K562 (cell line): ENCODE measurements around the gene HTR1D. TPM values are rescaled to one million over a fixed set of nuclear protein-coding genes. Genes with fewer than 3 reads are reported as not detected.

Source experiments
- ATAC-seq: fragments of 200-7000 bp; cut with Tn5 transposase; 3 replicates; pipeline ENCODE4 v1.9.1; 2020; ENCODE audit warnings: moderate library complexity
- BruUV-seq: library from RNA; stranded (reverse); fragments of 400-500 nt; replicated peaks from 2 replicates; lab custom pipeline; 2021; lab: Mats Ljungman, UMichigan
- CTCF ChIA-PET: fragments of 300-600 bp; formaldehyde crosslinking; extraction: SDS; loops from one replicate; lab custom pipeline; 2021; ENCODE audit warnings: low intra/inter-chr PET ratio; lab: Yijun Ruan, JAX
- POLR2A ChIA-PET: fragments of 300-600, 350-650 bp; sonication (Branson Sonifier 250); formaldehyde crosslinking; extraction: SDS; loops from one replicate; lab custom pipeline; 2021; ENCODE audit warnings: antibody characterized with exemption, inconsistent platforms; lab: Yijun Ruan, JAX
- DNase-seq, 4 experiments: peaks; one replicate each; pipeline versions ENCODE4 v3.0.0 to v3.0.0-alpha.2; 2011 to 2018; ENCODE audit warnings: low spot score in 3 of 4, mixed read lengths in 3 of 4; ENCODE audit errors: extremely low read depth in 1 of 4
- FAIRE-seq: peaks from 2 replicates; lab custom pipeline; 2011; peaks lifted over from hg19 to GRCh38; lab: Jason Lieb, UNC
- H2AFZ ChIP-seq: 2 replicates; pipeline ENCODE4 v1.6.0; 2011; ENCODE audit warnings: low read depth, low read length, control low read depth, inconsistent platforms
- H3K27ac ChIP-seq: fragments of 200-600 bp; 3 replicates; pipeline ENCODE4 v1.8.0; 2011; ENCODE audit warnings: low read depth, mild to moderate bottlenecking, control low read depth, inconsistent platforms, low read length, moderate library complexity, mixed read lengths; ENCODE audit errors: extremely low read depth
- H3K27me3 ChIP-seq, 2 experiments: fragments of 300-600 bp in 1 of 2; 2 replicates in 1 of 2; 3 replicates in 1 of 2; pipeline versions ENCODE4 v1.6.0 to v1.8.0; 2011; ENCODE audit warnings: inconsistent platforms in 2 of 2, low read length in 2 of 2, mild to moderate bottlenecking in 1 of 2, mixed read lengths in 1 of 2, moderate library complexity in 1 of 2; ENCODE audit not compliant: control insufficient read depth in 2 of 2, insufficient read depth in 2 of 2
- H3K36me3 ChIP-seq: fragments of 300-600 bp; 3 replicates; pipeline ENCODE4 v1.8.0; 2011; ENCODE audit warnings: mild to moderate bottlenecking, low read length, inconsistent platforms; ENCODE audit not compliant: control insufficient read depth, insufficient read depth
- H3K4me1 ChIP-seq, 2 experiments: fragments of 200-600 bp in 1 of 2; replicated peaks in 1 of 2; 2 replicates in 1 of 2; 3 replicates in 1 of 2; pipeline versions ENCODE4 v1.5.1 to v1.8.0; 2011; ENCODE audit warnings: inconsistent platforms in 2 of 2, low read length in 2 of 2, mild to moderate bottlenecking in 1 of 2, mixed read lengths in 1 of 2, moderate library complexity in 1 of 2; ENCODE audit not compliant: control insufficient read depth in 2 of 2, insufficient read depth in 2 of 2
- H3K4me2 ChIP-seq: 2 replicates; pipeline ENCODE4 v1.6.1; 2011; ENCODE audit warnings: low read length, control low read depth, inconsistent platforms, mixed read lengths; ENCODE audit not compliant: insufficient read depth
- H3K4me3 ChIP-seq: fragments of 200-600 bp; sonication (generic), shearing (Covaris generic); 2 replicates; pipeline ENCODE4 v1.5.1; 2016; ENCODE audit warnings: control low read depth, inconsistent platforms
- H3K79me2 ChIP-seq: fragments of 200-600 bp; 3 replicates; pipeline ENCODE4 v1.8.0; 2011; ENCODE audit warnings: low read length, inconsistent platforms; ENCODE audit not compliant: control insufficient read depth, insufficient read depth
- H3K9ac ChIP-seq, 2 experiments: 2 replicates each; pipeline versions ENCODE4 v1.6.0 to v1.6.1; 2011; ENCODE audit warnings: low read depth in 2 of 2, low read length in 2 of 2, control low read depth in 1 of 2, inconsistent platforms in 1 of 2, mild to moderate bottlenecking in 1 of 2, mixed read lengths in 1 of 2; ENCODE audit not compliant: insufficient read depth in 1 of 2
- H3K9me1 ChIP-seq: one replicate; pipeline ENCODE4 v1.6.0; 2011; ENCODE audit warnings: inconsistent platforms, mild to moderate bottlenecking, low read length, moderate library complexity; ENCODE audit not compliant: control insufficient read depth, insufficient read depth
- H3K9me3 ChIP-seq: replicated peaks from 2 replicates; pipeline ENCODE4 v1.5.1; 2011; ENCODE audit warnings: low read depth, low read length, inconsistent platforms; ENCODE audit not compliant: control insufficient read depth, insufficient read depth
- H4K20me1 ChIP-seq: replicated peaks from 2 replicates; pipeline ENCODE4 v1.6.1; 2011; ENCODE audit warnings: low read length, inconsistent platforms, mixed read lengths; ENCODE audit not compliant: control insufficient read depth, insufficient read depth
- CREBBP ChIP-seq: IDR thresholded peaks from one replicate; pipeline ENCODE4 v1.6.1; 2012; ENCODE audit warnings: low read depth, mild to moderate bottlenecking, control low read depth, inconsistent platforms, low read length
- FOXK2 ChIP-seq, 2 experiments: fragments of 450-650 bp; IDR thresholded peaks in 1 of 2; conservative IDR thresholded peaks in 1 of 2; 2 replicates each; pipeline ENCODE4 v1.6.1; 2016; ENCODE audit warnings: low read depth in 2 of 2, mild to moderate bottlenecking in 1 of 2
- HINFP ChIP-seq: fragments of 450-650 bp; conservative IDR thresholded peaks from 2 replicates; pipeline ENCODE4 v1.6.1; 2016; ENCODE audit warnings: missing genetic modification characterization, low read depth, mild to moderate bottlenecking, control low read depth, missing compliant biosample characterization
- MAZ ChIP-seq, 2 experiments: fragments of 450-650 bp in 1 of 2; sonication (generic) in 1 of 2; formaldehyde crosslinking; IDR thresholded peaks in 1 of 2; conservative IDR thresholded peaks in 1 of 2; 2 replicates each; pipeline versions ENCODE4 v1.4.0 to v1.5.0; 2020; ENCODE audit warnings: mild to moderate bottlenecking in 1 of 2, missing genetic modification reagents in 1 of 2
- MYC ChIP-seq, 2 experiments: fragments of 250-450 bp in 1 of 2; sonication (Bioruptor Pico) in 1 of 2; IDR thresholded peaks; 2 replicates each; pipeline versions ENCODE4 v1.5.1 to v1.6.1; 2012 to 2021; ENCODE audit warnings: low read depth in 2 of 2, borderline replicate concordance in 1 of 2, improper control_type of control experiment in 1 of 2, low read length in 1 of 2, mild to moderate bottlenecking in 1 of 2, moderate library complexity in 1 of 2
- PREB ChIP-seq: sonication (generic); formaldehyde crosslinking; IDR thresholded peaks from 2 replicates; pipeline ENCODE4 v1.8.1; 2023; ENCODE audit warnings: mild to moderate bottlenecking, missing genetic modification reagents
- PTBP1 ChIP-seq: fragments of 200-400 bp; formaldehyde crosslinking; IDR thresholded peaks from 2 replicates; pipeline ENCODE4 v1.6.1; 2017; ENCODE audit warnings: low read depth, low read length
- RBM15 ChIP-seq: fragments of 200-400 bp; formaldehyde crosslinking; IDR thresholded peaks from 2 replicates; pipeline ENCODE4 v1.6.1; 2018; ENCODE audit warnings: mild to moderate bottlenecking, low read length, moderate library complexity; ENCODE audit not compliant: insufficient read depth
- RCOR1 ChIP-seq, 2 experiments: IDR thresholded peaks; 2 replicates each; pipeline ENCODE4 v1.6.1; 2012; ENCODE audit warnings: low read depth in 2 of 2, low read length in 2 of 2, borderline replicate concordance in 1 of 2, improper control_type of control experiment in 1 of 2
- SMAD2 ChIP-seq: fragments of 150-350 bp; IDR thresholded peaks from 2 replicates; pipeline ENCODE4 v1.6.1; 2014; ENCODE audit warnings: low read depth, mild to moderate bottlenecking, low read length
- SMAD4 ChIP-seq: fragments of 250-450 bp; sonication (Bioruptor Pico); conservative IDR thresholded peaks from 2 replicates; pipeline ENCODE4 v1.8.0; 2021; ENCODE audit warnings: inconsistent platforms, mild to moderate bottlenecking, moderate library complexity
- TFAP4 ChIP-seq: sonication (generic); formaldehyde crosslinking; IDR thresholded peaks from 2 replicates; pipeline ENCODE4 v1.8.0; 2022; ENCODE audit warnings: missing genetic modification reagents, mild to moderate bottlenecking, moderate library complexity, borderline replicate concordance
- ZNF224 ChIP-seq: sonication (generic); formaldehyde crosslinking; IDR thresholded peaks from 2 replicates; pipeline ENCODE4 v1.8.0; 2022; ENCODE audit warnings: mild to moderate bottlenecking, missing genetic modification reagents
- ZNF431 ChIP-seq: sonication (generic); formaldehyde crosslinking; IDR thresholded peaks from 2 replicates; pipeline ENCODE4 v1.8.0; 2022; ENCODE audit warnings: mild to moderate bottlenecking, missing genetic modification reagents
- ZNF436 ChIP-seq: fragments of 250-450, 450-650 bp; sonication (Bioruptor Pico); formaldehyde crosslinking; IDR thresholded peaks from 2 replicates; pipeline ENCODE4 v1.7.0; 2020; ENCODE audit warnings: mild to moderate bottlenecking
- ZNF696 ChIP-seq: fragments of 250-450 bp; sonication (Bioruptor Pico); conservative IDR thresholded peaks from 2 replicates; pipeline ENCODE4 v1.4.0; 2020; ENCODE audit warnings: mild to moderate bottlenecking, moderate library complexity
- WGBS: fragments of 100-300 bp; shearing (Covaris generic); methylation state at CpG from one replicate; pipeline ENCODE4 v1.1.6; 2016; ENCODE audit warnings: low coverage, mixed read lengths; ENCODE audit not compliant: insufficient coverage; ENCODE audit errors: missing lambda C conversion rate; 5-methylcytosine and 5-hydroxymethylcytosine counted together
- in situ Hi-C: fragments of 300-500 bp; cut with MboI; formaldehyde crosslinking; loops from 4 replicates; pipeline ENCODE4 v1.15.0; 2018; ENCODE audit warnings: inconsistent platforms, mixed read lengths
- intact Hi-C: fragments of 100-400 bp; cut with micrococcal nuclease; formaldehyde crosslinking; loops from 2 replicates; pipeline ENCODE4 v1.14.2; 2022
- polyA plus RNA-seq, 8 experiments: library from polyadenylated mRNA; depleted of rRNA in 4 of 8; stranded (reverse) in 5 of 8; unstranded in 3 of 8; fragments of >200 nt; fragmentation: Nextera tagmentation in 2 of 8; fragmentation: Illumina TruSeq in 1 of 8; extraction: Ambion mirVana in 2 of 8; extraction: Trizol in 1 of 8; gene quantifications; 2 replicates each; pipeline versions ENCODE4 v1.2.1 to v1.2.3, GENCODE V29; 2011 to 2014; ENCODE audit warnings: inconsistent platforms in 1 of 8, missing spikeins in 1 of 8
- total RNA-seq, 7 experiments: library from RNA; depleted of rRNA in 6 of 7; stranded (reverse); fragments of >200 nt in 6 of 7; fragmentation: Illumina TruSeq in 2 of 7; extraction: Trizol in 2 of 7; gene quantifications; 2 replicates each; pipeline versions ENCODE4 v1.2.1 to v1.2.3, GENCODE V29; 2011 to 2021; ENCODE audit warnings: low replicate concordance in 1 of 7

Gene HTR1D
- total and polyA plus RNA-seq, 9 of the 15 experiments (the other 6 are each of a cell fraction or from before 2014, with no cell fraction given) = 0.03 to 0.09 (median 0.04) TPM; not detected in 4

GRCh38 chr1:23168079-23168444 lies 49.2 kb downstream of the HTR1D start (continued):
- TF ChIP-seq PREB (CRISPR knock-in tag) (no peak), ZNF431 (CRISPR knock-in tag) (no peak), MAZ (CRISPR knock-in tag; conservative IDR thresholded peaks at IDR 0.05 in 1 of 2, IDR thresholded peaks at IDR 0.05 in 1 of 2) (no peak), CREBBP (no peak), PTBP1 (no peak), ZNF696 (no peak), ZNF224 (CRISPR knock-in tag) (no peak), MYC (IDR thresholded peaks at IDR 0.05; ENCODE audit: low read depth, low read length) (0 out of 2 replicates have a peak, but pooled peaks have one; percentile 0), MYC (CRISPR knock-in tag; IDR thresholded peaks at IDR 0.05; ENCODE audit: borderline replicate concordance, low read depth) (no peak)

GRCh38 chr1:23167353-23168078 lies 49.8 kb downstream of the HTR1D start:
- peak overlapping the region; percentile 53 for H3K27ac ChIP-seq
- H3K9ac ChIP-seq = peak overlapping the region; percentile 57 to 93
- ATAC-seq = peak; percentile 64
- BruUV-seq = no TSS peak
- peaks cover 22 to 28% of the 10 kb centered on the region in 2 experiments; a peak in 4 of 5 replicates for H3K4me1 ChIP-seq
- peaks cover 52% of the 10 kb centered on the region for H3K79me2 ChIP-seq
- H3K4me3 ChIP-seq = peak overlapping the region; percentile 83
- no peaks in the 10 kb centered on the region for H3K27me3 ChIP-seq
- CTCF ChIA-PET = interaction anchor here (0.5 kb wide), 1 partner anchor 604 kb away, joined by 3 read pairs; no protein-coding TSS in a partner anchor
- POLR2A ChIA-PET = interaction anchor here (0.5 to 1.4 kb wide), 17 partner anchors 10 to 775 kb away, joined by 3 to 5 read pairs (median 4); no protein-coding TSS in a partner anchor
- WGBS = 1% methylated on average over 38 of the region's 45 CpGs
- H3K4me2 ChIP-seq = peak overlapping the region; percentile 95
- no peaks in the 10 kb centered on the region for H3K9me1 ChIP-seq
- DNase-seq = peak; percentile 68 to 81 (median 78)
- H2AFZ ChIP-seq = peak overlapping the region; percentile 80
- H3K36me3 ChIP-seq = no peaks in the 10 kb centered on the region
- no peaks in the 10 kb centered on the region for H3K9me3 ChIP-seq
- H4K20me1 ChIP-seq = peaks cover 8% of the 10 kb centered on the region; the same call in 1 of the 2 replicates
- in situ Hi-C loops (no loop called here), intact Hi-C loops (no loop called here)
- peak; percentile 15 for FAIRE-seq
- TF ChIP-seq FOXK2 (conservative IDR thresholded peaks at IDR 0.05 in 1 of 2, IDR thresholded peaks at IDR 0.05 in 1 of 2; ENCODE audit: low read depth in 2 of 2) = no peak
- TF ChIP-seq SMAD4 (CRISPR knock-in tag) = no peak
- peak in 1 of 2 experiments; percentile 7; a peak in 1 of 4 replicates for TF ChIP-seq RCOR1 (IDR thresholded peaks at IDR 0.05; ENCODE audit: borderline replicate concordance in 1 of 2, low read depth in 2 of 2, low read length in 2 of 2)
- TF ChIP-seq RBM15 = no peak
- TF ChIP-seq ZNF436 (CRISPR knock-in tag) = no peak
- peak; percentile 45; the same call in 1 of the 2 replicates for TF ChIP-seq TFAP4 (CRISPR knock-in tag)
- TF ChIP-seq SMAD2 = no peak
- TF ChIP-seq HINFP (tag) = no peak
